Mucosa of stomach (tissue), 1 donor: ENCODE data around the gene ZDHHC11.
"Not testable (repeated sequence)": the region's sequence is repeated elsewhere in the genome, so short reads cannot be mapped to it uniquely, and the experiment has no call there.

ENCODE experiments used
- H3K27me3 ChIP-seq: one replicate; pipeline ENCODE4 v1.7.0; 2013; ENCODE audit warnings: mild to moderate bottlenecking, low read length; ENCODE audit not compliant: control insufficient read depth, insufficient read depth
- H3K36me3 ChIP-seq: one replicate; pipeline ENCODE4 v1.7.0; 2013; ENCODE audit warnings: low read length; ENCODE audit not compliant: control insufficient read depth, insufficient read depth
- H3K4me1 ChIP-seq: one replicate; pipeline ENCODE4 v1.7.0; 2013; ENCODE audit warnings: mild to moderate bottlenecking, low read length; ENCODE audit not compliant: control insufficient read depth, insufficient read depth
- H3K4me3 ChIP-seq: one replicate; pipeline ENCODE4 v1.7.0; 2013; ENCODE audit warnings: low read length
- H3K9ac ChIP-seq: one replicate; pipeline ENCODE4 v1.7.0; 2013; ENCODE audit warnings: mild to moderate bottlenecking, low read length, moderate library complexity
- H3K9me3 ChIP-seq: one replicate; pipeline ENCODE4 v1.7.0; 2013; ENCODE audit warnings: mild to moderate bottlenecking, low read length, moderate library complexity; ENCODE audit not compliant: control insufficient read depth
- donor health status: Pancreatic carcinoma.

Gene ZDHHC11

DNA sequence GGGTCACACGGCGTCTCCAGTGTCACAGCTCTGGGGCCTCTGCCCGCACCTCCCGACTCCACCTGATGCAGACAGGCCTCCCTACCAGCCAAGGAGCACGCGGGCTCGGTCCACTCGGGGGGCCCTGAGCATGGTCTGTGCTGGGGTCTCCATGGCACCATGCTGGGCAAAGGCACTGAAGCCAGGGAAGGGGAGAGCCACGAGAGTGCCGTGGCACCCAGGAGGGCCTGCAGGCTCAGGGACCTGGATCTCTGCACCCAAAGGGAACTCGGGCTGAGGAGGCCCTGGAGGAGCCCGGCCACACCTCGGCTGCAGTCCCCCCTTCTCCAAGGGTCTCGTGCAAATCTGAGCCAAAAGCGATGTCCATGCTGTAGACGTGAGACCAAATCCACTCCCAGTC, 6.4 kb downstream of the ZDHHC11 start:
- not testable (repeated sequence) for H3K9me3 ChIP-seq, H3K4me1 ChIP-seq, H3K9ac ChIP-seq, H3K27me3 ChIP-seq, H3K4me3 ChIP-seq, H3K36me3 ChIP-seq

DNA sequence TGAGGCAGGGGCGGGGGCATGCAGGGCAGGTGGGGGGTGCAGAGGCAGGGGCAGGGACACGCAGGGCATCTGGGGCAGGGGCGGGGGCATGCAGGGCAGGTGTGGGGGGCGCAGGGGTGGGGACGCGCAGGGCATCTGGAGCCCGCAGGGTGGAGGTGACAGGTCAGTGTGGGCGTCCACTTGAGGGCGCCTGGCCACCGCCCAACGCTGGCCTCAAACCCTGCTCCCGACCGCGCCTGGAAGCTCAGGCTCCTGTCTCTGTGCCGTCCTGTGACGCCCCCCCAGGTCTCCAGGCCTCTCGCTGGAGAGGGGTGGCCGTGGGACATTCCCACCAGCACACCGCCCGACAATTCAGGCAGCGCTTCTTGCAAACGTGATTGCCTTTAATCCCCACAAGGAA, 6.9 kb downstream of the ZDHHC11 start:
- not testable (repeated sequence) for H3K4me3 ChIP-seq, H3K9me3 ChIP-seq, H3K27me3 ChIP-seq, H3K9ac ChIP-seq, H3K4me1 ChIP-seq, H3K36me3 ChIP-seq

DNA sequence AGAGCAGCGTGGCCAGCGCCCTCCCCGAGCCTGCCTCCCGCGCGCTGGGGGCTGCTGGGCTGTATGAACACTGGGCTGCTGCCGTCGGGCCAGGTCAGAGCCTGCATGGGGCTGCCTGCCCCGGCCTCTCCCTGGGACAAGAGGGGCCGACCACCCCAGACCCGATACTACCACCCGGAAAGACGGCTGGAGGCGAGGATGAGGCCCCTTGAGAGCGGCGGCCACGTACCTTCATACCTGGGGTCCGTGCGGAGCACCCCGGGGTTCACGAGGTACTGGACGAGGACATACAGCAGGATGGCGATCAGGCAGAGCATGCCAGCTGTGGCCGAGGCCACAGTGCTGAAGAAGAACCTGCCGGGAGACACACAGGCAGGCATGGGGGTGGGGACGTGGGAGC, 7.4 kb downstream of the ZDHHC11 start:
- not testable (repeated sequence) for H3K36me3 ChIP-seq, H3K9me3 ChIP-seq, H3K4me1 ChIP-seq, H3K4me3 ChIP-seq, H3K27me3 ChIP-seq, H3K9ac ChIP-seq

DNA sequence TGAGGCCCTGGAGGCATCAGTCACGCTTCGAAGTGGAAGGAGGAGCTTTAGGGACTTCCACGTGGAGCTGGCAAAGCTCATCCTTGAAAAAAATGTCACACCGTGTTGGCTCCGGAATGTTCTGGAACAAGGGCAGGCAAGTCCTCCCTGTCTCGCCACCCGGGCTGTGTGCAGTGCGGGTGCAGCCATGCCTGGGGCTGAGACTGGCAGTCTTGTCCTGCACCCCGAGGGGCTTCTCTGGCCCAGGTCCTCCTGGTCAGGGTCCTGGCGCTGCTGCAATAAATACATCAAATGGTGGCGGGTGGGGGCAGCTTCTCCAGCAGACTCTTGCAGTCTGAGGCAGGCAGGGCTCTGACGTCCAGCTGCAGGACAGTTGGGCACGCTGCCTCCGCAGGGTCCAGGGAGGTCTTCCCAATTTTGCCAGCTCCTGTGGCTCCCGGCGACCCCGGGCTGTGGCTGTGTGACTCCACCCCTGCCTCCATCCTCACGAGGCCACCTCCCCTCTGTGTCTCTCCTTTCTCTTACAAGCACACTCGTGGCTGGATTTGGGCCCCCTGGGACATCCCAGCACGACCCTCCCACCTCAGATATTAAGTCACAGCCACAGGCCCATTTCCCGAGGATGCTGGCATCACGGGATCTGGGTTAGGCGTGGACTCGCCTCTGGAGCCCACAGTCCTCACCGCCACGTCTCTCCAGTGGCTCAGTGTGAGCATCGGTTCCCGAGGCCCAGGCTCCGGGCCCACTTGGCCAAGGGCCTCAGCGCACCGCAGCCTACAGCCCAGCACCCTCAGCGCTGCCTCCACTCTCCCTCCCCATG, 8.2 kb downstream of the ZDHHC11 start:
- H3K9me3 ChIP-seq, H3K27me3 ChIP-seq, H3K4me1 ChIP-seq, H3K36me3 ChIP-seq, H3K9ac ChIP-seq, H3K4me3 ChIP-seq: not testable (repeated sequence)

DNA sequence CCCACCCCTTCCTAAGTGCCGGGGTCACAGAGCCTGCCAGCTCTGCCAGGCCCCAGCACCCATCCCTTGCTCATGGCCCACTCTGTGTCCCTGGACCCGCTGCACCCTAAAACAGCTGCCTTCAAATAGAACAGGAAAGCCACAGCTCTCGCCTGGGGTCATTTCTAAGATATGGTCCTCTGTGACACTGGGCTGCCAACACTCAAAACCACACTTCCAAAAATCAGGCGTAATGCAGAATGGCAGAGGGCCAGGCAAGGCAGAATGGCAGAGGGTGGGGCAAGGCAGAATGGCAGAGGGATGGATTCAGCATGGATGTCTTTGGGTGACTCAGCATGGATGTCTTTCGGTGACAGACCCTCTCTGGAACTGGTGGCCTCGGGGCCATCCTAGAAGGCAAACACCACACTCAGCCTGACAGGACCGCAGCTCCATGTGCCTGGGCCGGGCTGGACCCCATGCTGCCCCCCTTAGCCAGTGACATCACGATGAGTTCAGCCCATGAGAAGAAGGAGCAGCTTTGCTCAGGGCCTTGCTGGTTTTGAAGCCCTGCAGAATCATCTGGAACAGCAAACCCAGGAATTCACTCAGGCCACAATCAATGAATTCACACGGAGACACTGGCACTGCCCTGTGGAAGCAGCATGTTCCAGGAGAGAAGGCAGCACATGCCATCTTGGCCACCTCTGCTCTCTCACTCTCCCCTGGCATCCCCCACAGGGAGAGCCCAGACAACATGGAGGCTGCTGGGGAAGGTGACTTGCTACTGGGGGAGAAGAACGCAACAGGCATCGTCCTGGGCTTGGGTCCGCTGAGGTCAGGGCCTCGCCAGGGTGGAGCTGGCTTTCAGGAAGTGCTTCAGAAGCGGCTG, 9.0 kb downstream of the ZDHHC11 start:
- H3K9me3 ChIP-seq, H3K4me3 ChIP-seq, H3K4me1 ChIP-seq, H3K36me3 ChIP-seq, H3K27me3 ChIP-seq, H3K9ac ChIP-seq: not testable (repeated sequence)

DNA sequence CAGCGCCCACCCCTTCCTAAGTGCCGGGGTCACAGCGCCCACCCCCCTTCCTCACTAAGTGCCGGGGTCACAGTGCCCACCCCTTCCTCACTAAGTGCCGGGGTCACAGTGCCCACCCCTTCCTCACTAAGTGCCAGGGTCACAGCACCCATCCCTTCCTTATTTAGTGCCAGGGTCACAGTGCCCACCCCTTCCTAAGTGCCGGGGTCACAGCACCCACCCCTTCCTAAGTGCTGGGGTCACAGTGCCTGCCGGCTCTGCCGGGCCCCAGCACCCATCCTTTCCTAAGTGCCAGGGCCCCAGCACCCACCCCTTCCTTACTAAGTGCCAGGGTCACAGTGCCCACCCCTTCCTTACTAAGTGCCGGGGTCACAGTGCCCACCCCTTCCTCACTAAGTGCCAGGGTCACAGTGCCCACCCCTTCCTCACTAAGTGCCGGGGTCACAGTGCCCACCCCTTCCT, 9.8 kb downstream of the ZDHHC11 start:
- H3K9ac ChIP-seq, H3K4me3 ChIP-seq, H3K36me3 ChIP-seq, H3K27me3 ChIP-seq, H3K9me3 ChIP-seq: not testable (repeated sequence)
- H3K4me1 ChIP-seq = peaks cover 11% of the 10 kb centered on the region

DNA sequence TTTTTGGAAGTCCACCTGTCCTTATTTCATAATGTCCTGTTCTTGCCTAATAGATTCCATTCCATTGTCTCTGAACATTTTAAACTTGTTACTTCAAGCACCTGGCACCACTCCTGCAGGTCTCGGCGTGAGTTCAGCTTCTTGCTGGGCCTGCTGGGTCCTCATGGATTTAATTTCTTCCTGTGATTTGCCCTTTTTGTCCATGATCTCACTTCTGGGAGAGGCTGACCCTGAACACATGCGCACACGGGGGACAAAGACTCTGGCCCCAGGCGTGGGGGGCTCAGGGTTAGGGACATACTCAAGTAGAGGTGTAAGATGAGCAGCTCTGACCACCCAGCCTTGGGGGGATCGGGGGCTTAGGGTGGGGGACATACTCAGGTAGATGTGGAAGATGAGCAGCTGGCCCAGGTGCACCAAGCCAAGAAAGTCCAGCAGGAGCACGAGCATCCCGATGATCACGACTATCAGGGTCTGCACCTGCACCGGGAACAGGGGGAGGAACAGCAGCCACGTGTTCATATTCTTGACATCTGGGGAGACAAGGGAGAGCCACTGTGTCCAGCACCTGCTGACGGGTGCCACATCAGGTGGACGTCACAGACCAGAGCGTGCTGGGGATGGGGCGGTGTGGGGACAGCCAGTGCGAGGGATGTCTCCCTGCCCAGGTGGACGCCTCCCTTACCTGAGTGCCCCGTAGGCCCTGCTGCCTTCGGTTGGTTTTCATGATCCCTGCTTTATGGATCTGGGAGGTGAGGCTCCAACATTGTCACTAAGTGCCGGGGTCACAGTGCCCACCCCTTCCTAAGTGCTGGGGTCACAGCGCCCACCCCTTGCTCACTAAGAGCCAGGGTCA, 10.4 kb downstream of the ZDHHC11 start:
- not testable (repeated sequence) for H3K36me3 ChIP-seq, H3K4me3 ChIP-seq, H3K9me3 ChIP-seq, H3K9ac ChIP-seq, H3K27me3 ChIP-seq
- H3K4me1 ChIP-seq = peaks cover 13% of the 10 kb centered on the region

DNA sequence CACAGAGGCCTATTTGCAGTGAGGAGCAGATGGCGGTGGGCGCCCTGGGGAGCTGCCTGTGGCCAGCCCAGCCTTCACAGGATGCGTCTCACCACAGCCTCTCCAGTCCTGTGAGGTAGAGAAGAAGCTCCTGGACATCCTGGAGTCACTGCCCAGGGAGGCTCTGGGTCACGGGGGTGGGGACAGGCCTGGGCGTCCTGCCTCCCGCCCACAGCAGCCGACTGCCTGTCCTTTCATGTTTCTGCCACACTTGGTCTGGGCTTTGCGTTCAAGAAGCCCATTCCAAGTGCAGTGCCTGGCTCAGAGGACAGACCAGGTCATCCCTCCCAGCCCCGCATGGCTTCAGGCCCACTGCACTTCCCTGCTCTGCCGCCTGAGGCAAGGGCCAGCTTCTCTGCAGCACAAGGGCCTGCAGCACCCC, 12.3 kb downstream of the ZDHHC11 start:
- peaks cover 13% of the 10 kb centered on the region for H3K4me1 ChIP-seq
- not testable (repeated sequence) for H3K4me3 ChIP-seq, H3K9me3 ChIP-seq, H3K27me3 ChIP-seq, H3K9ac ChIP-seq, H3K36me3 ChIP-seq

DNA sequence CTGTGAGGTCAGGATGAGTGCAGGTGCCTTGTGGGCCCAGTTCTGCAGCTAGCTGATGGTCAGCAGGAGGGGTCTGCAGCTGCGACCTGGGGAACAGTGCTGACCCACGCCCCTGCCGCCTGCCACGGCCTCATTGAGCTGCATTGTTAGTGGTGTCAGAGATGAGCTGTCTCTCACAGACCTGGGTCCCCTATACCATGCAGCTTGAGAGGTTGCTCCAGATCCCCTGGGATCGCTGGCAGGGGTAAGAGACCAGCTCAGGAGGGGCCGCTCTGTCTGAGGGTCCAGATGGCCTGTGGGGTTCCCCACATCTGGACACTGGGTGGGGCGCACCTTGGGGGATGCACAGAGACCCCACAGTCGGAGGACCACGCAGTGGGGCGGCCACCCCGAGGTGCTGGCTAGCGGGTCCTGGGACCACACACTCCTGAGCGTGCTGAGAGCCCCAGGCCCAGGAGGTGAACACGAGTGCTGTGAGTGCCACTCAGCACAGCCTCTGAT, 13.1 kb downstream of the ZDHHC11 start:
- not testable (repeated sequence) for H3K27me3 ChIP-seq, H3K9ac ChIP-seq, H3K9me3 ChIP-seq, H3K4me3 ChIP-seq, H3K36me3 ChIP-seq
- H3K4me1 ChIP-seq = peaks cover 13% of the 10 kb centered on the region

DNA sequence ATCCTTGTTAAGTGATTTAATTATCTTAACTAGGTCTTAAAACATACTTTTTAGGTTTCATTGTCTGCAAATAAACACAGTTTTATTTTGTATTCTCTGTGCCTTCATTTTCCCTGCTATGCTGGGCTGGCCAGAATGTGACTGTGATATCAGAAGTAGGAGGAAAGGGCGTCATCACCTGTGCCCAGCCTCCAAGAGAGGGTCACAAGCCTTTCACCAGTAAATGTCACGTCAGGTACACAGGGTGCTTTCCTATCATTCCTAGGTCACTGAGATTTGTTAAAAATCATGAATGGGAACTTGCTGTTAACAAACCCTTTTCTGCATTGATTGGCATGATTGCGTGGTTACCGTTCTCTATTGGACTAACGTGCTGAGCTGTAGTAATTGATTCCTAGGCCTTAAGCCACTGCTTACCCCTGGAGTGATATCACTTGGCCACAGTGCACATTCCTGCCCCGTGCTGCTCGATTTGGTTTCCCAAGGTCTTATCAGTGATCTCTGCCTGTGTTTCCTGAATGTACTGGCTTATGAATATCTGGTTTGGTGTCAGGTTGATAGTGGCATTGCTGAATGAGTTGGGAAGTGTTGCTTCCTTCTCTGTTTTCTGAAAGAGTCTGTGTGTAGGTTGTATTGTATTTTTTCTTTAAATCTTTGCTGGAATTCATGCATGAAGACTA, 14.7 kb downstream of the ZDHHC11 start:
- H3K4me1 ChIP-seq = peaks cover 13% of the 10 kb centered on the region
- H3K27me3 ChIP-seq, H3K9me3 ChIP-seq, H3K4me3 ChIP-seq, H3K9ac ChIP-seq, H3K36me3 ChIP-seq: not testable (repeated sequence)

DNA sequence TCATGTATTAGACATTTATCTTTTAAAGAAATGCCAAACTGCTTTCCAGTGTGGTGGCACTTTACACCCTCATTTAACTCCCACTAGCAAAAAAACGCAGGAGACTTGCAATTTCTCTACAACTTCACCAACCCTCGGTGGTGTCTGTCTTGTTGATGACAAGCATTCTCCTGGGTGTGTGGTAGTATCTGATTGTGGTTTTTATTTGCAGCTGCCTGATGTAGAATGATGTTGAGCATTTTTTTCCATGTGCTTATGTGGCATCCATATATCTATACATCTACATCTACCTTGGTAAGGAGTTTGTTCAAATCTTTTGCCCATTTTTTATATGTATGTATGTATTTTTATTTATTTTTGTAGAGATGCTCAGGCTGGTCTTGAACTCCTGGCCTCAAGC, 16.8 kb downstream of the ZDHHC11 start:
- H3K4me1 ChIP-seq = peaks cover 13% of the 10 kb centered on the region
- not testable (repeated sequence) for H3K9ac ChIP-seq, H3K36me3 ChIP-seq, H3K9me3 ChIP-seq, H3K4me3 ChIP-seq, H3K27me3 ChIP-seq
